ENCODE data around the gene CALD1.

DNA sequence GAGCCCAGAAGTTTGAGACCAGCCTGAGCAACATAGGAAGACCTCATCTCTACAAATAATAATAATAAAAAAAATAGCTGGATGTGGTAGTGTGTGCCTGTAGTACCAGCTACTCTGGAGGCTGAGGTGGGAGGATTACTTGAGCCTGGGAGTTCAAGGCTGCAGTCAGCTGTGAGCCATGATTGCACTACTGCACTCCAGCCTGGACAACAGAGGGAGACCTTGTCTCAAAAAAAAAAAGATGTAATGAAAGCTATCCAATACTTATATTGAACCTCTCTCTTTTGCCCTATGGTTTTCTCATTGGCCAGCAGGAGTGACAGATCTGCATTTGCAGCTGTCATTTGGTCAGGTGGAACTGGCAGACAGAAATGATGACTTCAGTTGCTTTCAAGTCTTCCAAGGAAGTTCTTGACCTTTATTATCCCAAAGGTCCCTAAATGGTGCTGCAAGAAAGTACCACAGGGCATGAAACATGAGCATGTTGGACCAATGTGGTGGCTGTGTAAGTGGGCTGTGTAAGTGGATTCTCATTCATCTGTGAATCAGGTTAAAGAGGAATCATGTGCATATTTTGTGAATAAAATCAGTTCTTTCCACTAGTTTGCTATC is 99.4 kb downstream of the CALD1 start:
- TF ChIP-seq, protein P1, sequence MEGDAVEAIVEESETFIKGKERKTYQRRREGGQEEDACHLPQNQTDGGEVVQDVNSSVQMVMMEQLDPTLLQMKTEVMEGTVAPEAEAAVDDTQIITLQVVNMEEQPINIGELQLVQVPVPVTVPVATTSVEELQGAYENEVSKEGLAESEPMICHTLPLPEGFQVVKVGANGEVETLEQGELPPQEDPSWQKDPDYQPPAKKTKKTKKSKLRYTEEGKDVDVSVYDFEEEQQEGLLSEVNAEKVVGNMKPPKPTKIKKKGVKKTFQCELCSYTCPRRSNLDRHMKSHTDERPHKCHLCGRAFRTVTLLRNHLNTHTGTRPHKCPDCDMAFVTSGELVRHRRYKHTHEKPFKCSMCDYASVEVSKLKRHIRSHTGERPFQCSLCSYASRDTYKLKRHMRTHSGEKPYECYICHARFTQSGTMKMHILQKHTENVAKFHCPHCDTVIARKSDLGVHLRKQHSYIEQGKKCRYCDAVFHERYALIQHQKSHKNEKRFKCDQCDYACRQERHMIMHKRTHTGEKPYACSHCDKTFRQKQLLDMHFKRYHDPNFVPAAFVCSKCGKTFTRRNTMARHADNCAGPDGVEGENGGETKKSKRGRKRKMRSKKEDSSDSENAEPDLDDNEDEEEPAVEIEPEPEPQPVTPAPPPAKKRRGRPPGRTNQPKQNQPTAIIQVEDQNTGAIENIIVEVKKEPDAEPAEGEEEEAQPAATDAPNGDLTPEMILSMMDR (IDR thresholded peaks at IDR 0.05; ENCODE audit: low read length), result no peak
- no peak for TF ChIP-seq EZH2 (IDR thresholded peaks at IDR 0.05; ENCODE audit: borderline replicate concordance, low read length)

Measured in OCI-LY1 (cell line).